ENCODE data around the gene COX7A2.

COX7A2 gene, protein sequence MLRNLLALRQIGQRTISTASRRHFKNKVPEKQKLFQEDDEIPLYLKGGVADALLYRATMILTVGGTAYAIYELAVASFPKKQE

DNA sequence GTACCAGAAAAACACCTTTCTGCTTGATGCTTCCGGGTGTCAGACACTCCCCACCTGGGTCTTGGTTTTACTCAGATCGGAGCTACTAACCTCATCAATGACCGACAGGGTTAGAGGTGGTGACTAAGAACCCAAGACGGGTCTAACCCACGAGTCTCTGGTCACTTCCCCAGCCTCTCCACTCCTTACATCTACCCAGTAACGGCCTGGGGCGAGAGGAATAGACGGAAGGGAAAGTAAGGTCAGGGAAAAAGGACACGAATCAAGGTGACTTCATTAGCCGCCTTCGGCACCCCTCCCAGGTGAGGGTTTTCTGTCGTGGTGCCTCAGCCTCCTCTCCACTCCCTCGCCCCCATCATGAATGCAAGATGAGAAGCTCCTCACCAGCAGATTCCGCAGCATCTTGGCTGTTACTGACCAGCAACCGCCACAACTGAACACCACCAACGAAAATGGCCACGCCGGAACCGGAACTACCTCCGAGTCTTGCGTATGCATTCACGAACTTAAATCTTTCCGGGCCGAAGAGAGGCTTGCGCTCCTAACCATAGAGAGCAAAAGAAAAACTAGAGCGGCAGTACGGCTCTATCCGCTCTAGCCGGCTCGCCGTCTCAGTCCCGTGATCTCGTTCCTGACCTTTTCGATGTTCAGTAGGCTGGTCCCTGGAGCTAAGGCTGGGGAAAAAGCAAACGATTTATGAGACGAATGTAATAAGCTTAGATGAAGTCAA lies at the start of gene COX7A2:
COX7A2 (minus strand) TSS at position 469 of the 730 bp plus-strand sequence; CDS start at position 402, 67 bp downstream.
- DNase-seq: peak; percentile 92 to 94

DNA sequence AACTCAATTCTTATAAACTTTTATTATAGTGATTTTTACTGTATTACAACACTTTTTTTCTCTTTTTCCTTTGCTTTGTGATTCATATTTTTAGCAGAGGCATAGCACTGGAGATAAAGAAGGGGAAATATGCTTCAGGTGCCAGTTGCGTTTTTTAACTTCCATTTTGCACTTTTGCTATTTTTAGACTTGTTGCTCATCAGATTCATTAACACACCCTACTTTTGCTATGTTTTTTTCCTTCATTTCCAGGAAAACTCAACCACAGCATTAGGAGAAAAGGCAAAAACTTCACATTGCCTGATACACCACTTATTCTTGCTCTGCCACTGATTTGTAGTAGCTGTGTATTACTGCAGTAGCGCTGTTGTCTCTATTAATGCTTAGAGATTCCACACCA lies 49.0 kb upstream of the COX7A2 start:
- DNase-seq: no peak

DNA sequence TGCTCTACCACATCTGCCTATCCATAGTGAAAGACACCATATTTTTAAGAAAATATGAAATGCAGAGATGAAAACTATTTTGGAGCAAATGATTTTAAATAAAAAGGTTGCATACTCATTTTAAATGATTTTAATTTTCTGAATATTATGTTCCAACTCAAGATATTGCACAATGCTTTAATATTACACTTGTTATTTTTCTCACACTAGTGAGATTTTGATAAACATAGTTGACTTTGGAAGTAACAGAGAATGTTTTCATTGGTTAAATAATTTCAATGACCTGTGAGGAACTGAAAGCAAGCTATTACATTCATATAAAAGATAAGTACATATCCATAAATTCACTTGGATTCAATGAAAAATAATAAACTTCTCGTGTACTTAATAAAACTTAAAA lies 48.1 kb upstream of the COX7A2 start:
- DNase-seq: no peak

DNA sequence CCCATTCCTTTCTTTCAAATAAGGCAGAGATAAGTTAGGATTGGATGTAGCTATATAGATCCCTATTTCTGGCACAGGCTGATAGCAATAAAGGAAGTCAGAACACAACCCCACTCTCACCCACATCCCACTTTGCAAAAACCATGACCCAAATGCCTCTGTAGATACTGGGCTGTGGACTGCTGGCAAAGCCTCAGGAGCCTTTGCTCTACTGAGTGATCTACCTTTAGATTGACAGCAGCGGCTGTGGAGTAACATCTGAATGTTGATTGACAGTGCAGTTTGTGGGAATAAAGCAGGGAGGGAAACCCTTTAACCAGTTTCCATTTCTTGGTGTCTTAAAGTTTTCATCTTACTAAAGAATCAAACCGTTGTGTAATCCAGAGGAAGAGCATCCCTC lies 47.7 kb upstream of the COX7A2 start:
- no peak for DNase-seq

DNA sequence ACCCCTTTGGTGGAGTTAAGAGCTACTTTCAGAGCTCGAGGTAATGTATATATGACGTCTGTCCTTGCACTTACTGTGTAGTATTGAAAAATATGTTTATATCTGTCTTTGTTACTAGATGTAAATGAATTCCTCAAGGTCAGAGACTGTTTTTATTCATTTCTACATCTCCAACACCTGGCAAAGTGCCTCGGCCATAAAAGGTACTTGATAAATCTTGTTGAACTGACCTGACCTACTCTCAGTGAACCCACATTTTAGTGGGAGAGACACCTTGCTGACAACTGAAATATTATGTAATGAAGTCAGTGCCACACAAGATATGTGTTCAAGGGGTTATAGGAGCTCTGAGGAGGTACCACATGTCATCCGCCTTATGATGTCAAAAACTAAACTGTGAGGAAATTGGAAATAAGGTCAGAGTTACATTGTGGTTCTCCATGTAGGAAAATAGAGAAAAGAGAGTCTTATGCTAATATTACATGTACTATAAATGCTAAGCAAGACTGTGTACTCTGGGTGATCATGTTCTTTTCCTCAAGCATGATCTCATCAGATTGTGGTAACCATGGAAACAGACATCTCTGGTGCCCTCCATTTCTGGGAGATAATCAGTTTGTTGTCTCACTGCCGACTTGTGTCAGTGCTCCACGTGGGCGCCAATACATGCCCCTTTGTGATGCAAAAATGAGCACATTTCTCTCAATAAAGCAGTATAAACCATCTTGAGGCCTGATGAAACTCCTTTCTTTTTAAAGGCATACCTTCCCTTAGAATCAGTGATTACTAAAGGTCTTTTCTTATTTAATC lies 46.7 kb upstream of the COX7A2 start:
- DNase-seq: no peak

DNA sequence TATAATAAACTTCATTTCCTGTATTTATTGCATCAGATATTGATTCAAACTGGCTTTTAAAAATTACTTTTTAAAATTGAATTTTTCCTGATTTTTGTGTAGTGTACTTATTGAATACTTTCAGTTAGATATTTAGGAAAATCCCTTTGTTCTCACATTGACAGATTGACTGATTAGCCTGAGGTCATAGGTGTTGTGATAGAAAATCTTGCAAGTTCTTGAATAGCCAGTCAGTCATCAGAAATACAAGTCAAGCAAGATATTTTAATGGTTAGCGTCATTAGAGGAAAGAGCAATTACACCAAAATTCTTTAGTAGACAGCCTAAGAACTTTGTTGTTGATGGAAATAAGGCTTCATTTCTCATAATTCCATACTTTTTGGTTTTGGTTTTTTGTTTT lies 44.4 kb upstream of the COX7A2 start:
- DNase-seq: no peak

DNA sequence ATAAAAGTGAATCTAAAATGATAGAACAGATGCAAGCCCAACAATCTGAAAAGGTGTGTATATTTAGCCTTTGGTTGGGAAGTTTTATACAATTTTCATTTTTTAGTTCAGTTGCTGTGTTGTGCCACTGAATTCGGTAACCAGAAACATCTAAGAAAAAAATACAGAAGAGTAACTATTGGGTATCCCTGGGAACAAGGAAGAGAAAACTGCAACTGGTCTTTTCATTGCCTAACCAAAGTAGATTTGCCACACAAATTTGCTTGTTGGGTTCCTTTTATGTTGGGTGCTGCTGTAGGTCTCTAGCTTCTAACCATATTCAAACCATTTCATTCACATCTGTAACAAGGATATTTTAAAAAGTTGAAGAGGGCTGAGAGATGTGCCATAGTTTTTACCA lies 43.8 kb upstream of the COX7A2 start:
- no peak for DNase-seq

DNA sequence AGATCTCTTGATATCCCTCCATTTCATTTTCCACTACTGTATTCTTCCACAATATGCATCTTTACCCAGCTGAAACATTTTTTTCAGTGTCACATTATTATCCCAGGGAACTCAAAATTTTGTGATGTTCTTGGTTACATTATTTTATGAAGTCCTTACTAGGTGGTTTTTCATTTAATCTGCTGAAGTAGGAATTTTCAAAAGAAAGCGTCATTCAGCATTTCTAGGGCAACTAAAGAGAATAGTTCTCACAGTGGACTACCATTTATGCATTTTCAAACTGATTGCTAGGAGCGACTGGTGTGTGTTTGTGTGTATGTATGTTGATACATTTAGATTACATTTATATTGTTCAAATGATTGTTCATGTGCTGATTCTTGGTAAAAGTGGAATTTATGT lies 43.4 kb upstream of the COX7A2 start:
- DNase-seq: no peak

DNA sequence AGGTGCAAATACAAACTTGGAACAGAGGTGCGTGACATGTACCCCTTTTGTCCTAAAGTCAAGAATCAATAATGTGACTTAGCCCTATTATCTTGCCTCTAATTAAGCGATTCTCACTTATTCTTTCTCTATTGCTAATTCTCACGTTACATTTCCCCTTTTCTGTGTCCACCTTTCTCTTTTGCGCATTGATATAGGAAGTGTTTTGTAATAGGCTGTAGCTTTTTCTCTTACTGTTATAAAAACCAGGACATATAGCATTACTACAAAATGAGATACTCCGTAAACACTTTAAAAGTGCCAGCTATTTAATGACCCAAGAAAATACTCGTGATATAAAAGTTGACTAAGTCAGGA lies 41.7 kb upstream of the COX7A2 start:
- no peak for DNase-seq

DNA sequence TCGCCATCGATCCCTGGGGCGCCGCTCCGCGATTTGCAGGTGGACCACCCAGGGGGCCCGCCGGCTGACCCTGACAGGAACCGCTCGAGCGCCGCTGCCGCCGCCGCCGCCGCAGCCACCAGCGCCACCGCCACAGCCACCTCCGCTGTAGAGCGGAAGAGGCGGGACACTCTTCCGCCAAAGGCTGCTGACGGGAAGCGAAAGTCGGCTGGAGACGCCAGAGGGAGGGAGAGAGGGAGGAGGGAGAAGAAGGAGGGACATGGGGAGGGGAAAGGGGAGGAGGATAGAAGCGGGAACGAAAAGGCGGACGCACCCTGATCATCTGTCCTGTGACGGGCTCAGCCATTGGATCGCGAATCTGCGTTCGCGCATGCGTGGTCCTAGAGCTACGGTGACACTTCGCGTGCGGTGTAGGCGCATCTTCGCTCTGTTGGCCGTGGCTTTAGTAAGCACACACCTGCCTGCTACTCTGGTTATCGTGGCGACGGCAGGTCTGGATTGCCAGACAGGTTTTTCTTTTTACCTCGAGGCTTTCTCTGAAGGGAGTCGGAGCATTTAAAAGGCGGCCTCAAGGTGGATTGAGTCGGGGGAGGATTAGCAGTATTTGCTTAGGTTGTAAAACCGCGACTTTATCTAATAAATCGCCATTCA lies 41.2 kb upstream of the COX7A2 start, which contains the start of gene TMEM30A:
TMEM30A (minus strand) TSS at position 161 of the 651 bp plus-strand sequence; CDS start at position 7, 154 bp downstream.
- DNase-seq: peak; percentile 94 to 95

DNA sequence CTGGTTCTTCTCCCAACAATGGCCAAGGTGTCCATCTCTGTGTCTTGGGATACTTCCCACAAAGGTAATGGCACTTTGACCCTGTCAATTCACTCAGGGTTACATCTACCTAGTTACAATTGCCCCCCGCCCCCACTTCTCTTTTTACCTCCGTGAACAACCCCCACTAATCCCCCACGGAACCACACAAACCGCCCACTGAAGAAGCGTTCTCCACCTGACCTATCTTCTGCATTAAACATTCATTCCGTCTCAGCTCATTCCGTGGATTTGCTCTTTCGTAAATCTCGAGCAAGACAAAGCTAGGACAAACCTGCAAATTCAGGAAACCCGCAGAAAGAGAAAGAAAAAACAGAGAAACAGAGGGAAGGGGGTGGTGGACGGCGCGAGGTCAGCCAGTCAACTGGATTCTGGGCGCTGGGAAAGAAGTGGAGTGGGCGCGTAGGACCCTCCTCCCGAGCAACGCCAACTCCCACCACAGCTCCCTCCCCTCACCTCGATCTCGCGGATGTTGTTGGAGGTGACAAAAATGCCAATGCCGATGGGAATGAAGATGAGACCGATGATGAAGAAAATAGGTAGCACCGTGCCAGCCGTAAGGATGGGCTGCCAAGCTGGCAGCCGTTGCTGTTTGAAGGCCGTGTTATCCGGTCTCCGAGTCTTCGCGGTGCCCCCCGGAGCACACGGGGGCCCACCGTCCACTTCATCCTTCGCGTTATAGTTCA lies 40.5 kb upstream of the COX7A2 start:
- no peak for DNase-seq

DNA sequence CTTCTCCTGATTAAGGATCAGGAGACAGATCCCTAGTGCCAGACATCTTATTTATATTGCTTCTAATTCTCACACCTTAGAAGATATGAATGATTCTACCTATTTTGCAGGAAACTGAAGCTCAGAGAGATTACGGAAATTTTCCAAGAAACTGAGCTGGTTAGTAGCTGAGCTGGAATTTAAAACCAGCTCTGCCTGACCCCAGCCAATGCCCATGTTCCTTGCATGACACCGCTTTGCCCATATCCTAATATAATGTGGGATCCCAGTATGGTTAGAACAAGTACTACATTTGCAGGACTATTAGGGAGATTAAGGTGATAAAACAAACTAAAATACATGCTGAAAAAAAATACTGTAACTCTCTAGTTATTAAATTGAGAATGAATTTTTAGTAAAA lies 39.1 kb upstream of the COX7A2 start:
- no peak for DNase-seq

DNA sequence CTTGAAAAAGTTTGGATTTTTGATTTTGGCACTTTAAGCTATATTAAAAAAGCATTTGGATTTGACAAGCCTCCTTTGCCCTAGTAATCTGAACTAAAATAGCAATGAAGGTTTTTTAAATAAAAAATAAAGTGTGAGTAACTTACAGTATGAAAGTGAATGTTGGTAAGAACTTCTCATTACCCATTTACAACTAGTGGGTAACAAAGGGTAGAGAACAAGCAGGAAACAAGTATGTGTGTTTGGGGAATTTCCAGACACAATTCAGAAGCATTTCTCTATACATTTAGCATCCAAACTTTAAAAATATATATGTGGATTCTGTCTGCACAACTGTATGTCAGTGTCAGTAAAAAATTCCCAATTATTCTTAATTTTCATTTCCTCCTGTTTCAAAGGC lies 38.1 kb upstream of the COX7A2 start:
- no peak for DNase-seq

DNA sequence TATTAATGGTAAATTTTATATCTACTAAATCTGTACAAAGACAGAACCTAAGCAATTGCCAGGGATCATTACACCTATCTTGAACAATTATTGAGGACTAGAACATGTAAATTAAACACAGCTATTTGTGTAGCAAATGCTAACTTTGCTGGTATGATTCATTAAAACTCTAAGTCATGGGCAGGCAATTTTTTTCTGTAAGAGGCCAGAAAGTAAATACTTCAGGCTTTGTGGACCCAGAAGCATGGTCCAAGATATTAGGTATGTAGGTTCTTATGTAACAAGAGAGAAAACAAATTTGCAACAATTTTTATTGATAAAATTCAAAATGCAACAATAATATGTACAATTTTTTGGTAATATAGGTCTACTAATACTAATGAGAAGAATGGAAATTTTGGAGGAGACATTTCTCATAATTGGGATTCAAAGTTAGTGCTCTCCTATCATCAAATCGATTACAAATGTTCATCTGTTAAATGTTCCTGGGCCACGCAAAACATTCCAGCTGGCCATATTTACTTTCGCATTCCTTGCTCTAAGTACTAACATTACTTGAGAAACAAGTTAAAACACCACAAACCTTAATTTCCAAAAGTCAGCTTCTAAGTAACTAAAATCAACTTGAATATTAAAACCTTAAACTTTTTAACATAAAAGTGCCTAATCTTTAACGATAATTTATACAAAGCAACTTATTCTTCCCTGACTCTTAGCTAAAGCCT lies 36.7 kb upstream of the COX7A2 start:
- no peak for DNase-seq

DNA sequence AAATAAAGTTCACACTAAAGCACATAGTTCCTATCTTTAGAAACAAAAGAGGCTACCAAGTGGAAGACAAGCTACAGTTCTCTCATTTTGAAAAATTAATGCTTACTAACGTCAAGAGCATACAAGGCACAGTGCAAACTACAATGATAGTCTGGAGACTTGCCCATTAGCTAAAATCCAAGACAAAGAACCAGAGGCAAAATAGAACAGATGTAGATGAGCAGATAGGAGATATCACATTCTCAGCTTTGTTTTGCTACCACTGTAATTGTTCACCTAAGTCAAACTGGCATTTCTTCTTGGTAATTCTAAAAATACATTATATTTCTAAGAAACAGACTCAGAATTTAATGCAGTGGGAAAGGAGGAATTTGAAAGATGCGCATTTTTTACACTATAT lies 35.8 kb upstream of the COX7A2 start:
- no peak for DNase-seq

DNA sequence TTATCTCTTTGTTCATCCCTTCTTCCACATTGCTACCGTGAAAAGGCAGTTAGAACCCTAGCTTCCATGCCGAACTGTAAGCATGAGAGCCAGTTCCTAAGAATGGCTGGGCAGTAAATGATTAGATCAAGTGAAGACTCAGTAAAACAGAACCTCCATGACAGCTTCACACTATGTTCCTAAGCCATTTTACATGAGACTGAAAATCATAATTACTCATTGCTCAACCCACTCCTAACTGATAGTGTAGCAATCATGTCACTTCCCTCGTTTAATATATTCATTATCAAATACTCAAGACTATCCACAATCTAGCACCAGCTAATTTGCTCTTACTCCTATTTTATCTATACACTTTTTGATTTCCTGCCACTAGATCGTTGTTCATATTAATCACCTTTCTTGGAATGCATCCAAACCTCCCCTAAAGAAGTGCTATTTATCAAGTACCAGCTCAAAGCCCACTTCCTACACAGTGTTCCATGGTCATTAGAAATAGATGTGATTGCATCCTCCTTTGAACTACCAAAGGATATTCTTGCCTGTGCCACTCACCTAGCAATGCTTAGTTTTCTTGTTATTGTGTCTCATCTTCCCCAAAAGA lies 35.0 kb upstream of the COX7A2 start:
- DNase-seq: no peak

DNA sequence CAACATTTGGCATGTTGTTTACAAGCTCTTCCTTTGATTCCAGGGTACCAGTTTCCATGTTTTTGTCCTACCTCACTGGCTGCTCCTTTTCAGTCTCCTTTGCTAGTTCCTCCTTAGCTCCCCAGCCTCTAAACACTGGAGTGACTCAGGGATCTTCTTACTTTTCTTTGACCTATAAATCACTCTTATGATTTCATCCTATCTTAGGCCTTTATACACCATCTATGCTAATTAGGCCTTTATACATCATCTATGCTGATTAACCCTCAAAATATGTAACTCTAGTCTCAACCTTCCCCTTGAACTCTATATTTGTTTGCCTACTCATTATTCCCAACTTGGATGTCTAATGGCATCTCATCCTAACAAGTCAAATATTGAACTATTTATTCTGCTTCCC lies 31.5 kb upstream of the COX7A2 start:
- DNase-seq: no peak

DNA sequence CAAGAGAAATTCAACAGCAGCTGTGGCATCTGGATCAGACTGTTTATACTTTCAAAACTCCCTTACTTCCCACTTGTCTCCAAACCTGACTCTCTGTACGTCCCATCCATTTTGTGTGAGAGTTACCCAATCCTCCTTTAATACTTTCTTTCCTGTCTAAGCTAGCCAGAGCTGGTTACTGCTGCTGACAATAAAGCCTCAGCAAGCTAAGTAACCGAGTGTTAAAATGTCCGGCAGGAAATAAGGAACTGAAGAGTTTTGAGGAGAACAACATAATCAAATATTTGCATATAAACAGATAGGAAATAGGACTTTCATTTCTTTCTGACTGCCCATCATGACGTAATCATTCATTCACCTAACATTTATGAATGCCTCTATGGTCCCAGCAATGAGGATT lies 29.4 kb upstream of the COX7A2 start:
- no peak for DNase-seq

DNA sequence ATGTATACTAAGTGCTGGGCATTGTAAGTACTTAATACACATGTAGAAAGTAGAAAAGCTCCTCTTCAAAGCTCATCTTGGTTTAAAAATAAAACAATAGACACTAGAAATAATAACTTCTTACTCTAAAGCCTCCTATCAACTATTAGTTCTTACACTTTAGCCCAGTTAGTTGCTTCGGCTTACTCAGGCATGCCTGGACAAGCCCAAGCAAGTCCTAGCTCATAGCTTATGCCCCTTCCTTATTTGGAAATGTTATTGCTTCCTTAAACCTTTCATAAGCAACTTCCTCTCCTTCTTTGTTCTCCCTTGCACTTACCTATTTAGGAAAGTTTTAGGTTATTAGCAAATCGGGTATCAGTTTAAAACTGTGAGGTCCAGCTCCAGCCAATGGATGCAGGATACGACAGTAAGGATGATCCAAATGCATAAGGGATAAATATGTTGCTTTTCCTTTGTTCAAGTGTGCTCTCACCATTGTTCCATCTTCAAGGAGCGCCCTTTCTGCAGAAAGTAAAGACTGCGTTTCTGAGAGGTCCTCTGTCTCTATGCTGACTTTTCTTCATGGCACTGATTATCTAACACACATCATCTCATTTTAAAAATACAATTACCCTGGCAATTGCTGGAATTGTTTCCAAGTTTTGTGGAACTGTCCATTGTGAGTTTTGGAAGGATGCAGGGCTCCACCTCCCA lies 28.7 kb upstream of the COX7A2 start:
- no peak for DNase-seq

DNA sequence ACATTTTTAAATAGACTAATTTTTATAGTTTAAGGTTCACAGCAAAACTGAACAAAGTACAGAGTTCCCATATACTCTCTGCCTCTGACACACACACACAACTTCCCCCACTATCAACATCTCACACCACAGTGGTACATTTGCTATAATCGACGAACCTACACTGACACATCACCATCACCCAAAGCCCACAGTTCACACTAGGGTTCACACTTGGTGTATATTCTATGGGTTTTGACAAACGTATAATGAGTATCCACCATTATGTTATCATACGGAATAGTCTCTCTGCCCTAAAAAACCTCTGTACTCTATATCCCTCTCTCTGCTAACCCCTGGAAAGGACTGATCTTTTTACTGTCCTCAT lies 25.4 kb upstream of the COX7A2 start:
- no peak for DNase-seq

Data from NCI-H446 (cell line).